HCEC 1CT (cell line): ENCODE measurements around the gene GPRIN3.

Experiments
- DNase-seq: peaks from one replicate; pipeline ENCODE4 v3.0.0-alpha.2; 2017

GPRIN3 gene

GRCh38 chr4:89253935-89254334 lies 53.7 kb downstream of the GPRIN3 start:
- no peak for DNase-seq

- DNase-seq, result no peak
Observed at GRCh38 chr4:89253311-89253710, 54.3 kb downstream of the GPRIN3 start.

- no peak for DNase-seq
Observed at GRCh38 chr4:89251396-89251795, 56.2 kb downstream of the GPRIN3 start.

GRCh38 chr4:89249716-89250361 lies 57.8 kb downstream of the GPRIN3 start:
- DNase-seq, result no peak

- no peak for DNase-seq
Observed at GRCh38 chr4:89249313-89249712, 58.3 kb downstream of the GPRIN3 start.

- no peak for DNase-seq
Observed at GRCh38 chr4:89248879-89249281, 58.7 kb downstream of the GPRIN3 start.

GRCh38 chr4:89247951-89248350 lies 59.6 kb downstream of the GPRIN3 start:
- no peak for DNase-seq

GRCh38 chr4:89245459-89245858 lies 62.1 kb downstream of the GPRIN3 start:
- no peak for DNase-seq

- DNase-seq, result no peak
Observed at GRCh38 chr4:89243733-89244252, 63.8 kb downstream of the GPRIN3 start.

- DNase-seq, result no peak
Observed at GRCh38 chr4:89242864-89243732, 64.5 kb downstream of the GPRIN3 start.

GRCh38 chr4:89242216-89242615 lies 65.4 kb downstream of the GPRIN3 start:
- no peak for DNase-seq

GRCh38 chr4:89230271-89230670 lies 77.3 kb downstream of the GPRIN3 start:
- no peak for DNase-seq

- DNase-seq, result peak; percentile 53
Observed at GRCh38 chr4:89226665-89227574, 80.7 kb downstream of the GPRIN3 start.

- DNase-seq, result no peak
Observed at GRCh38 chr4:89222170-89222569, 85.4 kb downstream of the GPRIN3 start.

GRCh38 chr4:89221167-89221867 lies 86.3 kb downstream of the GPRIN3 start:
- DNase-seq, result no peak

GRCh38 chr4:89218587-89218986 lies 89.0 kb downstream of the GPRIN3 start:
- DNase-seq, result no peak

GRCh38 chr4:89217604-89218003 lies 90.0 kb downstream of the GPRIN3 start:
- DNase-seq, result no peak

GRCh38 chr4:89216866-89217265 lies 90.7 kb downstream of the GPRIN3 start:
- no peak for DNase-seq

GRCh38 chr4:89216422-89216821 lies 91.2 kb downstream of the GPRIN3 start:
- no peak for DNase-seq

GRCh38 chr4:89215736-89216135 lies 91.9 kb downstream of the GPRIN3 start:
- no peak for DNase-seq

GRCh38 chr4:89214308-89214707 lies 93.3 kb downstream of the GPRIN3 start:
- DNase-seq, result no peak

GRCh38 chr4:89213382-89213701 lies 94.3 kb downstream of the GPRIN3 start:
- no peak for DNase-seq
